NB4 (cell line): Measurements from ENCODE around the gene ZNF469.
A peak's percentile ranks its signal among the peaks of the same experiment; 100 is the strongest.

Experiments used
- DNase-seq: peaks from one replicate; pipeline ENCODE4 v3.0.0; 2010; ENCODE audit warnings: low read depth
- H3K4me3 ChIP-seq: one replicate; pipeline ENCODE4 v1.5.1; 2011; ENCODE audit warnings: mild to moderate bottlenecking, low read depth, low read length, moderate library complexity
- MYC ChIP-seq: IDR thresholded peaks from 2 replicates; pipeline ENCODE4 v1.6.1; 2011; ENCODE audit warnings: low read depth, low read length
- POLR2A ChIP-seq: IDR thresholded peaks from 2 replicates; pipeline ENCODE4 v1.6.1; 2011; ENCODE audit warnings: mild to moderate bottlenecking; ENCODE audit not compliant: insufficient read length; ENCODE audit errors: extremely low read depth
- TF ChIP-seq, protein P1 (sequence below): IDR thresholded peaks from 2 replicates; pipeline ENCODE4 v1.6.1; 2011; ENCODE audit warnings: low read depth, low read length
- TF ChIP-seq, protein P2 (sequence below): IDR thresholded peaks from one replicate; pipeline ENCODE4 v1.5.1; 2012; ENCODE audit warnings: low read depth, low read length

The ZNF469 gene

GRCh38 chr16:88347656-88348376 lies 34.9 kb upstream of the ZNF469 start:
- TF ChIP-seq MYC (no peak), POLR2A (no peak)
- TF ChIP-seq, protein P1, sequence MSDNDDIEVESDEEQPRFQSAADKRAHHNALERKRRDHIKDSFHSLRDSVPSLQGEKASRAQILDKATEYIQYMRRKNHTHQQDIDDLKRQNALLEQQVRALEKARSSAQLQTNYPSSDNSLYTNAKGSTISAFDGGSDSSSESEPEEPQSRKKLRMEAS, result no peak
- TF ChIP-seq, protein P2, sequence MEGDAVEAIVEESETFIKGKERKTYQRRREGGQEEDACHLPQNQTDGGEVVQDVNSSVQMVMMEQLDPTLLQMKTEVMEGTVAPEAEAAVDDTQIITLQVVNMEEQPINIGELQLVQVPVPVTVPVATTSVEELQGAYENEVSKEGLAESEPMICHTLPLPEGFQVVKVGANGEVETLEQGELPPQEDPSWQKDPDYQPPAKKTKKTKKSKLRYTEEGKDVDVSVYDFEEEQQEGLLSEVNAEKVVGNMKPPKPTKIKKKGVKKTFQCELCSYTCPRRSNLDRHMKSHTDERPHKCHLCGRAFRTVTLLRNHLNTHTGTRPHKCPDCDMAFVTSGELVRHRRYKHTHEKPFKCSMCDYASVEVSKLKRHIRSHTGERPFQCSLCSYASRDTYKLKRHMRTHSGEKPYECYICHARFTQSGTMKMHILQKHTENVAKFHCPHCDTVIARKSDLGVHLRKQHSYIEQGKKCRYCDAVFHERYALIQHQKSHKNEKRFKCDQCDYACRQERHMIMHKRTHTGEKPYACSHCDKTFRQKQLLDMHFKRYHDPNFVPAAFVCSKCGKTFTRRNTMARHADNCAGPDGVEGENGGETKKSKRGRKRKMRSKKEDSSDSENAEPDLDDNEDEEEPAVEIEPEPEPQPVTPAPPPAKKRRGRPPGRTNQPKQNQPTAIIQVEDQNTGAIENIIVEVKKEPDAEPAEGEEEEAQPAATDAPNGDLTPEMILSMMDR, result no peak
- peak; percentile 39 for DNase-seq
- H3K4me3 ChIP-seq, result no peak overlapping the region

- no peak for DNase-seq
- TF ChIP-seq, protein P2, result peak; percentile 16
- TF ChIP-seq POLR2A (no peak), MYC (no peak)
Measured at GRCh38 chr16:88348377-88349152, 34.2 kb upstream of the ZNF469 start.

GRCh38 chr16:88349153-88349902 lies 33.4 kb upstream of the ZNF469 start:
- TF ChIP-seq, protein P2, result no peak
- TF ChIP-seq, protein P1, result no peak
- TF ChIP-seq MYC, result no peak
- no peak for TF ChIP-seq POLR2A
- DNase-seq, result no peak
- H3K4me3 ChIP-seq, result no peak overlapping the region

More at GRCh38 chr16:88348377-88349152, 34.2 kb upstream of the ZNF469 start:
- no peak overlapping the region for H3K4me3 ChIP-seq

DNA sequence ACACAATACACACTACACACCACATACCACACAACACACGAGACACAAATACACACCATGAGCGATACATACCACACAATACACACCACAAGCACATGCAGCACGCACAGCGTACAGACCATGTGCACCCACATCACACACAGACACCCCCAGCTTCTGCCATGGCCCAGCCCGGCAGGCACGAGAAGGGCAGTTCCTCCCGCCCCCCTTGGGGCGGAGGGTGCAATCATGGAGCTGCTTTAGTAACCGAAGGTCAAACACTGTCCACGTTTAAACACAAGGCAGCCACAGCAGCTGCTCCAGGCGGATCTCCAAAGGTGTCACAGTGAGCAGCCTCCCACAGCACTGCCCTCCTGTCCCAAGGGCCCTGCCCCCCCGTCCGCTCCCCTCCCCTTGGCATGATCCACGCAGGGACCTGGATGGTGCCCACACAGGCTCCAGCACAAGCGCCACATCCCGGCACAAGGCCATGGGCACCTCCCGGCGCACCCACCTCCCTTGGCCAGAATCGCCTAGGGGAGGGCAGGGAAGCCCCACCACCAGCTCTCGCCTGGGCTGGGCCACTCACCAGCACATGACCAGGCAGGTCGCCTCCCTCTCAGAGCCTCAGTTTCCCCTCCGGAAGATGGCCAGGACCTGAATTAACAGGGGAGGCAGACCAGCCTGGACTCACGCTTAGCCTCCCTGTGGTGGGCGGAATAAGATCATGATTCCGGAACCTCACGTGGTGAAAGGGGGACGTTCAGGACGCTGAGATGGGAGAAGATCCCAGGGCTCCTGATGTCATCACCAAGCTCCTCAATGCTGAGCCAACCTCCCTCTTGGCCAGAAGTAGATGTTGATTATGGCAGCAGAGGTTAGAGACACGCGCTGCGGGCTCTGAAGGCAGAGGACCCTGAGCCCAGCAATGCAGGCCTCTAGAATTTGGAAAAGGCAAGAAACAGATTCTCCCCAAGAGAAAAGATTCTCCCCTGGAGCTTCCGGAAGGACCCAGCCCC lies 32.6 kb upstream of the ZNF469 start:
- no peak for DNase-seq
- H3K4me3 ChIP-seq, result no peak overlapping the region
- TF ChIP-seq MYC (no peak), POLR2A (no peak)
- TF ChIP-seq, protein P2, result no peak
- TF ChIP-seq, protein P1, result no peak

DNA sequence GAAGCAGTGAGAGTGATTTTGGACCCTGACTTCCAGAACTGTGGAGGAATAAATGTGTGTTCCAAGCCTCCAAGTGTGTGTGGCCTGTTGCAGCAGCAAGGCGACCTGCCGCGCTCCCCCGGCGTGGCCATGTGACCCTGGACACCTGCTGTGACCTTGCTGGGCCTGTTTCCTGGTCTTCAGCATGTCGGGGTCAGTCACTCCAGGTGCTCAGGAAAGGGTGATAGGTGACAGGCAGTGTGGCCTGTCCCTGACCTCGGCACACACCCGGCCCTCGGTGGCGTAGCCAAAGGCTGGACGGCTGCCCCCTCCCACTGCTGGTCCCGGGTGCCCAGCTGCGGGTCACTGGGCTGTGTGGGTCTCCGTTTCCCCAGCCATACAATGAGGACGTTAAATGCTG lies 31.8 kb upstream of the ZNF469 start:
- H3K4me3 ChIP-seq, result no peak overlapping the region
- TF ChIP-seq, protein P2, result no peak
- TF ChIP-seq MYC (no peak), POLR2A (no peak)
- TF ChIP-seq, protein P1, result no peak
- DNase-seq, result no peak
